Body of pancreas (tissue), 4 donors: ENCODE measurements around the gene SERPINB4.

Experiments
- POLR2A ChIP-seq, 3 donors: fragments of 450-650 bp; IDR thresholded peaks; one replicate each; pipeline ENCODE4 v1.6.1; 2016; ENCODE audit warnings: antibody characterized with exemption in 3 of 3, mild to moderate bottlenecking in 2 of 3
- TF ChIP-seq, protein P1 (sequence below), 7 experiments: fragments of 450-650 bp in 4 of 7; fragments of 200-600 bp in 3 of 7; sonication (generic) in 3 of 7; IDR thresholded peaks; one replicate each; pipeline ENCODE4 v1.5.1; 2016 to 2019; ENCODE audit warnings: antibody characterized with exemption in 7 of 7

DNA sequence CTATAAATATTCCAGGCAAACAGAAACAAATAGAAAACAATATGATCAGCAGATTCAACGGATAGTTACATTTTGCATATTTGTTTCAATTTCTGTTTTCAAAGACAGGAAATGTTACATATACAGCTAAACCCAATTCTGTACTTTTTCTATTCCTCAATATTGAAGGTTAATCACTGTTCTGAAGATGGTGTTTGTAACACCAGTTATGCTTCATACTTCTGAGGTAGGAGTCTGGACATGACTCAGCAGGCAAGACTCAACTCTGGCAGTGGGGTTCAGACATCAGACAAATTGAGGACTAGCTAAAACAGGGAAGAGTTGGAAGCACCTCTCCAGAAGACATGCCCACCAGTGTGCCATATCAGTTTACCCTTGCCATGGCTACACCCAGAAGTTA lies 40.3 kb downstream of the SERPINB4 start:
- no peak for TF ChIP-seq POLR2A (IDR thresholded peaks at IDR 0.05)
- TF ChIP-seq, protein P1, sequence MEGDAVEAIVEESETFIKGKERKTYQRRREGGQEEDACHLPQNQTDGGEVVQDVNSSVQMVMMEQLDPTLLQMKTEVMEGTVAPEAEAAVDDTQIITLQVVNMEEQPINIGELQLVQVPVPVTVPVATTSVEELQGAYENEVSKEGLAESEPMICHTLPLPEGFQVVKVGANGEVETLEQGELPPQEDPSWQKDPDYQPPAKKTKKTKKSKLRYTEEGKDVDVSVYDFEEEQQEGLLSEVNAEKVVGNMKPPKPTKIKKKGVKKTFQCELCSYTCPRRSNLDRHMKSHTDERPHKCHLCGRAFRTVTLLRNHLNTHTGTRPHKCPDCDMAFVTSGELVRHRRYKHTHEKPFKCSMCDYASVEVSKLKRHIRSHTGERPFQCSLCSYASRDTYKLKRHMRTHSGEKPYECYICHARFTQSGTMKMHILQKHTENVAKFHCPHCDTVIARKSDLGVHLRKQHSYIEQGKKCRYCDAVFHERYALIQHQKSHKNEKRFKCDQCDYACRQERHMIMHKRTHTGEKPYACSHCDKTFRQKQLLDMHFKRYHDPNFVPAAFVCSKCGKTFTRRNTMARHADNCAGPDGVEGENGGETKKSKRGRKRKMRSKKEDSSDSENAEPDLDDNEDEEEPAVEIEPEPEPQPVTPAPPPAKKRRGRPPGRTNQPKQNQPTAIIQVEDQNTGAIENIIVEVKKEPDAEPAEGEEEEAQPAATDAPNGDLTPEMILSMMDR (IDR thresholded peaks at IDR 0.05): no peak
